ENCODE results near the gene PHACTR4.
"Not testable (repeated sequence)": the region's sequence is repeated elsewhere in the genome, so short reads cannot be mapped to it uniquely, and the experiment has no call there.

The PHACTR4 gene

DNA sequence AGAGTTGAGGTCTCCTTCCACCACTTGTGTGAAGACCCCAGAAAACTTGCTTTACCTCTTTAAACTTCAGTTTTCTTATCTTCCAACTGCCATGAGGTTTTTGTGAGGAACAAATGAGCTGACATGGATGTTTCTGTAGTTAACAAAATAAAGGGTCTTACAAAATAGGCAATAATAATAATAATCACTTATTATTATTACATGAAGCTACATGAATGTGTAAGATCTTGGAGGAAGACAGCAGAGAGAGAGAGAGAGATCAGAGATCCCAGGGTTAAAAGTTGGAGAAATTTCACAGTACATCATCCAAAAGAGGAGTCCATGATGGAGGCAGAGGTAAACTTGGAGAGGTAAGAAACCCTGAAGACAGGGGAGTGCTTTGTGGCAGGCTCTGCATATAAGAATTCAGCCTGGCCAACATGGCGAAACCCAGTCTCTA lies 147.0 kb downstream of the PHACTR4 start:
- H3K9me3 Mint-ChIP-seq: no peaks in the 10 kb centered on the region
- H3K27ac Mint-ChIP-seq: no peak overlapping the region
- H3K4me3 Mint-ChIP-seq: no peak overlapping the region
- peaks cover 33% of the 10 kb centered on the region for H3K4me1 Mint-ChIP-seq
- no peaks in the 10 kb centered on the region for H3K27me3 Mint-ChIP-seq
- H3K36me3 Mint-ChIP-seq: peaks cover 14% of the 10 kb centered on the region

DNA sequence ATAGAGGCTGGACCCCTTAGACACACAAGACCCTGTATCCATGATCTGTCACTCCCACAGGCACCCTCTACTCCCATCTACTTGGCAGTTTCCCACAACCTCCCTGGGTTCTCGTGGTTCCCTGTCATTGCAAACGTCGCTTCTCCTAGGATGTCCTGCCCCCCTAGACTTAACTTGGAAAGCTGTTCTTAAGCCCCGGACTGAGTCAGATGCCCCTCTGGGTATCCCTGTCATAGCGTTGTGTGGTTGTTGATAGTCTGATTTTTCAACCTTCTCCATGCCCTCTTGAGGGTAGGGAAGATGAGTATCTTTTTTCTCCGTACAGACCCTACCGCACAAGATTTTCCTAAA lies 148.1 kb downstream of the PHACTR4 start:
- H3K36me3 Mint-ChIP-seq: peaks cover 7% of the 10 kb centered on the region
- peak overlapping the region; percentile 95 for H3K27ac Mint-ChIP-seq
- peak overlapping the region; percentile 89 for H3K4me3 Mint-ChIP-seq
- no peaks in the 10 kb centered on the region for H3K27me3 Mint-ChIP-seq
- H3K4me1 Mint-ChIP-seq: peaks cover 34% of the 10 kb centered on the region
- H3K9me3 Mint-ChIP-seq: no peaks in the 10 kb centered on the region

- Mint-ChIP-seq H3K27ac (peak overlapping the region; percentile 95), H3K9me3 (no peaks in the 10 kb centered on the region), H3K36me3 (peaks cover 6% of the 10 kb centered on the region), H3K27me3 (no peaks in the 10 kb centered on the region), H3K4me3 (peak overlapping the region; percentile 90), H3K4me1 (peaks cover 32% of the 10 kb centered on the region)
Measured at GRCh38 chr1:28518000-28518744, 148.6 kb downstream of the PHACTR4 start.

- H3K4me1 Mint-ChIP-seq: peaks cover 32% of the 10 kb centered on the region
- H3K27ac Mint-ChIP-seq: peak overlapping the region; percentile 66
- H3K9me3 Mint-ChIP-seq: no peaks in the 10 kb centered on the region
- H3K36me3 Mint-ChIP-seq: peaks cover 6% of the 10 kb centered on the region
- H3K27me3 Mint-ChIP-seq: no peaks in the 10 kb centered on the region
- peak overlapping the region; percentile 90 for H3K4me3 Mint-ChIP-seq
Measured at GRCh38 chr1:28518745-28519341, 149.3 kb downstream of the PHACTR4 start.

DNA sequence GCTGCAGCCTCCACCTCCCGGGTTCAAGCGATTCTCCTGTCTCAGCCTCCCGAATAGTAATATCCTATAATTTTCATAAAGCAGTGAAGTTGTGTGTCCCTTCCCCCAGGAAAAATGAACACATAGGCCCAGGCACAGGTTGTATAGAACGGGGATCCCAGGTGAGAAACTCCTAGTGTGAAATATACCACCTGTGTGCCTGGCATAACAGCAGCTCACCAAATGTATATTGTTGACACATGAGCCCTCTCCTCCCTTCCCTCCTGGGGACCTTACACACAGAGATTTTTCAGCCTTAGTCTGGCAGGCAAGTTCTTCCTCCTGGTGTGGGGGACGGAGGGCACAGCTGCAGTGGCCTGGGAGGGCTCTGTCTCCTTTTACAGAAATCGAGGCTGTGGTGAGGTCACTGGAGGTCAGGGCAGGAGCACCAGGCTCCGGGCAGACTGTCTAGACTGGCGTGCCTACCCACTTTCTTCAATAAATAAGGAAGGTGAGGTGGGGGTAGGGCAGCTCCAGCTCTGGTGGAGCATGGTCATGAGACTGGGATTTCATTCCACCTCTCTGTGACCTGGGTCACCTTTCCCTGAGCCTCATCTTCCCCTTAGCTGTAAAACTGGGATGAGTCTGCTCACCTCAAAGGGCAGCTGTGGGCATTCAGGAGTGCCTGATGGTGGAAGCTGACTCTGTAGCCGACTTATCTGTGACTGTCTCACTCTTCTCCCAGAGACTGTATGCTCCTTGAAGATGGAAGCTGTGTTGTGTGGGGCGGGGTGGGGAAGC lies 150.6 kb downstream of the PHACTR4 start:
- H3K4me1 Mint-ChIP-seq: peaks cover 28% of the 10 kb centered on the region
- no peaks in the 10 kb centered on the region for H3K9me3 Mint-ChIP-seq
- peak overlapping the region; percentile 68 for H3K27ac Mint-ChIP-seq
- peak overlapping the region; percentile 58 for H3K4me3 Mint-ChIP-seq
- H3K36me3 Mint-ChIP-seq: peaks cover 3% of the 10 kb centered on the region
- H3K27me3 Mint-ChIP-seq: no peaks in the 10 kb centered on the region

DNA sequence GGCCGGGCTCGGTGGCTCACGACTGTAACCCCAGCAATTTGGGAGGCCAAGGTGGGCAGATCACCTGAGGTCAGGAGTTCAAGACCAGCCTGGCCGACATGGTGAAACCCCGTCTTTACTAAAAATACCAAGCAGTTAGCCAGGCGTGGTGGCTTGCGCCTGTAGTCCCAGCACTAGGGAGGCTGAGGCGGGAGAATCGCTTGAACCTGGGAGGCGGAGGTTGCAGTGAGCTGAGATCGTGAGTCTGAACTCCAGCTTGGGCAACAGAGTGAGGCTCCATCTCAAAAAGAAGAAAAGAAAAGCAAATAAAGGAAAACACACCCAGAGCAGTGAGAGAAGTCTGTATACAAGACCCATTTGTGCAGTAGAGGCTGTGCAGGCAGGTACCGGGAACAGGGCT lies 151.3 kb downstream of the PHACTR4 start:
- peaks cover 28% of the 10 kb centered on the region for H3K4me1 Mint-ChIP-seq
- H3K9me3 Mint-ChIP-seq, H3K4me3 Mint-ChIP-seq, H3K27me3 Mint-ChIP-seq, H3K27ac Mint-ChIP-seq, H3K36me3 Mint-ChIP-seq: not testable (repeated sequence)

- no peak overlapping the region for H3K4me3 Mint-ChIP-seq
- H3K9me3 Mint-ChIP-seq: no peaks in the 10 kb centered on the region
- peaks cover 26% of the 10 kb centered on the region for H3K4me1 Mint-ChIP-seq
- H3K27ac Mint-ChIP-seq: peak overlapping the region; percentile 18
- H3K27me3 Mint-ChIP-seq: no peaks in the 10 kb centered on the region
- H3K36me3 Mint-ChIP-seq: peaks cover 3% of the 10 kb centered on the region
Measured at GRCh38 chr1:28521502-28522164, 152.1 kb downstream of the PHACTR4 start.

DNA sequence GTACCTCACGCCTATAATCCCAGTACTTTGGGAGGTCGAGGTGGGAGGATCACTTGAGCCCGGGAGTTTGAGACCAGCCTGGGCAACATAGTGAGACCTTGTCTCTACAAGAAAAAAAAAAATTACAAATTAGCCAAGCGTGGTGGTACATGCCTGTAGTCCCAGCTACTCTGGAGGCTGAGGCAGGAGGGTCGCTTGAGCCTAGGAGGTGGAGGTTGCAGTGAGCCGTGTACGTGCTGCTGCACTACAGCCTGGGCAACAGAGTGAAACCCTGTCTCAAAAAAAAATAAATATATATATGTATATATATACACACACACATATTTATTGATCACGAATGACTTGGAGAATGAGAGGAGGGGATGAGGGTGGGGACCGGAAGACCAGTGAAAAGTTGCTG lies 153.0 kb downstream of the PHACTR4 start:
- Mint-ChIP-seq H3K4me1 (peaks cover 19% of the 10 kb centered on the region), H3K27ac (peak overlapping the region; percentile 83)
- H3K4me3 Mint-ChIP-seq, H3K27me3 Mint-ChIP-seq, H3K36me3 Mint-ChIP-seq, H3K9me3 Mint-ChIP-seq: not testable (repeated sequence)

DNA sequence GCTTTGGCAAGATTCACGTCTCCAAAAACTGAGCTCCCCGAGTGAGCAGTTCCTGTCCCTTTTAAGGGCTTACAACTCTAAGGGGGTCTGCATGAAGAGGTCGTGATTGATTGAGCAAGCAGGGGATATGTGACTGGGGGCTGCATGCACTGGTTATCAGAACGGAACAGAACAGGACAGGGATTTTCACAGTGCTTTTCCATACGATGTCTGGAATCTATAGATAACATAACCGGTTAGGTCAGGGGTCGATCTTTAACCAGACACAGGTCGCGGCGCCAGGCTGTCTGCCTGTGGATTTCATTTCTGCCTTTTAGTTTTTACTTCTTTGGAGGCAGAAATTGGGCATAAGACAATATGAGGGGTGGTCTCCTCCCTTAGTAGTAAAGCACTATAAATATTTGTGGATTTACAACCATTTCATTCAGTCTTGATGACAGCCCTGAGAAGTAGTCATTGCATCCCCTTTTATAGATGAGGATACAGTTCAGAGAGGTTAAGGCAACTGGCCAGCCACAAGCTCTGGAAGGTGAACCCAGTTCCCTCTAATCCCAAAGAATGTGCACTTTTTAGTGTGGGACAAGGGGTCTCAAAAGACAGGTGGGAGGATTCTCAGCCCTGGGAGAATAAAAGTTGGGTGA lies 155.6 kb downstream of the PHACTR4 start:
- H3K36me3 Mint-ChIP-seq, H3K9me3 Mint-ChIP-seq, H3K27me3 Mint-ChIP-seq, H3K4me1 Mint-ChIP-seq, H3K27ac Mint-ChIP-seq, H3K4me3 Mint-ChIP-seq: not testable (repeated sequence)

- Mint-ChIP-seq H3K9me3 (no peaks in the 10 kb centered on the region), H3K4me3 (no peak overlapping the region), H3K4me1 (peaks cover 5% of the 10 kb centered on the region), H3K36me3 (peaks cover 6% of the 10 kb centered on the region), H3K27me3 (no peaks in the 10 kb centered on the region), H3K27ac (no peak overlapping the region)
Measured at GRCh38 chr1:28526886-28527285, 157.3 kb downstream of the PHACTR4 start.

- H3K9me3 Mint-ChIP-seq: no peaks in the 10 kb centered on the region
- H3K27ac Mint-ChIP-seq: no peak overlapping the region
- no peak overlapping the region for H3K4me3 Mint-ChIP-seq
- no peaks in the 10 kb centered on the region for H3K4me1 Mint-ChIP-seq
- H3K36me3 Mint-ChIP-seq: peaks cover 11% of the 10 kb centered on the region
- no peaks in the 10 kb centered on the region for H3K27me3 Mint-ChIP-seq
Measured at GRCh38 chr1:28530456-28530855, 160.9 kb downstream of the PHACTR4 start.

GRCh38 chr1:28534671-28535070 lies 165.1 kb downstream of the PHACTR4 start:
- Mint-ChIP-seq H3K27ac (no peak overlapping the region), H3K9me3 (no peaks in the 10 kb centered on the region), H3K36me3 (peaks cover 13% of the 10 kb centered on the region), H3K4me1 (no peaks in the 10 kb centered on the region), H3K4me3 (no peak overlapping the region), H3K27me3 (no peaks in the 10 kb centered on the region)

DNA sequence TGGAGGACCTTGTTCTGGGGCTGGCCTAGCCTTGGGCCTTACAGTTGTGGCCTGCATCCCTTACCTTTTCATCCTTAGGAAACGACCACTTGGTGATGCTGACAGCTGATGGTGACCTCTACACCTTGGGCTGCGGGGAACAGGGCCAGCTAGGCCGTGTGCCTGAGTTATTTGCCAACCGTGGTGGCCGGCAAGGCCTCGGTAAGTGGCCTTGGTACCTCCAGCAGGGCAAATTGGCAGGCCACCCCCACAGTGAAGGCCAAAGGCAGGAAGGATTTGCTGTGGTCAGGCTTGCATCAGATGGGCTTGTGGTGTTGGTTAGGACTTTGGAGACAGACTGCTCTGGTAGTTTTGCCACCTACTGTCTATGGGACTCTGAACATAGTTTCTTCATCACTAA lies 165.6 kb downstream of the PHACTR4 start:
- no peak overlapping the region for H3K27ac Mint-ChIP-seq
- H3K36me3 Mint-ChIP-seq: peaks cover 13% of the 10 kb centered on the region
- H3K4me1 Mint-ChIP-seq: no peaks in the 10 kb centered on the region
- H3K4me3 Mint-ChIP-seq: no peak overlapping the region
- H3K27me3 Mint-ChIP-seq: no peaks in the 10 kb centered on the region
- H3K9me3 Mint-ChIP-seq: no peaks in the 10 kb centered on the region

DNA sequence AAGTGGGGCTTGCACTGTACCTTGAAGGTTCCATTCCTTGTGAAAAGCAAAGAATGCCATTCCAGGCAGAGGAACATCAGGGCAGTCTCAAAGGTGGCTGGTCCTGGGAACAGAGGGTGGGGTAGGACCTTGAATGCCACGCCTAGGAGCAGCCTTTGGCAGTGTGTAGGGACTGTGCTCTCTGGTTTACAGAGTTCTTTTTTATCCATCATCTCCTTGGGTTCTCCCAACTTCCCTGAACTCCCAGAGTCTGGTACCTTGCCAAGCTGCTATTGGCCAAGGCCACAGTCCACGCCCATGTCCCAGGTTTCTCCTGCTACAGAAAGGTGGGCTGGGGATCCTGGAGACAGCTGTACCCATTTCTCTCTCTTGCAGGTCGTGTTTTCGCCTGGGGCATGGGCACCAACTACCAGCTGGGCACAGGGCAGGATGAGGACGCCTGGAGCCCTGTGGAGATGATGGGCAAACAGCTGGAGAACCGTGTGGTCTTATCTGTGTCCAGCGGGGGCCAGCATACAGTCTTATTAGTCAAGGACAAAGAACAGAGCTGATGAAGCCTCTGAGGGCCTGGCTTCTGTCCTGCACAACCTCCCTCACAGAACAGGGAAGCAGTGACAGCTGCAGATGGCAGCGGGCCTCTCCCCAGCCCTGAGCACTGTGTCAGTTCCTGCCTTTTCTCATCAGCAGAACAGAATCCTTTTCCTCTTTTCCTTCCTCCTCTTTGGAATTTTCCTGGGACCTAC lies 168.1 kb downstream of the PHACTR4 start:
- no peak overlapping the region for H3K4me3 Mint-ChIP-seq
- H3K36me3 Mint-ChIP-seq: peaks cover 6% of the 10 kb centered on the region
- H3K27ac Mint-ChIP-seq: no peak overlapping the region

GRCh38 chr1:28538286-28538685 lies 168.7 kb downstream of the PHACTR4 start:
- Mint-ChIP-seq H3K4me1 (no peaks in the 10 kb centered on the region), H3K36me3 (peaks cover 6% of the 10 kb centered on the region), H3K9me3 (no peaks in the 10 kb centered on the region)

More for the DNA sequence above, 168.1 kb downstream of the PHACTR4 start:
- H3K9me3 Mint-ChIP-seq: no peaks in the 10 kb centered on the region
- no peaks in the 10 kb centered on the region for H3K27me3 Mint-ChIP-seq
- no peaks in the 10 kb centered on the region for H3K4me1 Mint-ChIP-seq

More at GRCh38 chr1:28538286-28538685, 168.7 kb downstream of the PHACTR4 start:
- H3K27me3 Mint-ChIP-seq: no peaks in the 10 kb centered on the region
- no peak overlapping the region for H3K4me3 Mint-ChIP-seq
- H3K27ac Mint-ChIP-seq: no peak overlapping the region

Data from activated naive CD4-positive, alpha-beta T cell treated with anti-CD3 and anti-CD28 coated beads, Interleukin-2, amount 50 U/mL, for 24 hours (primary cell).